Middle frontal gyrus (tissue), 1 donor: Measurements from ENCODE around the gene MAN1A1.

Experiments
- DNase-seq: peaks from one replicate; pipeline ENCODE4 v3.0.0-alpha.2; 2015; ENCODE audit warnings: low spot score; ENCODE audit errors: extremely low spot score

The MAN1A1 gene

GRCh38 chr6:119346936-119347335 is 2.6 kb downstream of the MAN1A1 start:
- DNase-seq, result no peak

DNA sequence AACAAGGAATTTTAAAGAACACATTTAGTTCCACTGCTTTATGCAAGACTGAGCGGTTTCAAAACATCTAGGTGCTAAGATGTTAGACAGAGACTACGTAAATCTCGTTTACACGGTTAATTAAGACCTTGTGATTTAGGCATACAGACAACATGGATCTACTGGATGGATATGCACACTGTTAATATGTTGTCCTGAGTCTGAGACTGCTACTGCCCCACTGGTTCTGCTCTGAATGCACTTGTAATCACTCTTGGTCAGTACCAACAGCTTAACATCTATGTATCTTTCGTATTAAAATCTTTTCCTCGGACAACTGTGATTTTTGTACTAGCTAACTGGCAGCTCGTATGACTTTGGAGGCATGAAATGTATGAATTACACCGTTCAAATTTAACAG is 3.1 kb downstream of the MAN1A1 start:
- DNase-seq, result no peak

DNA sequence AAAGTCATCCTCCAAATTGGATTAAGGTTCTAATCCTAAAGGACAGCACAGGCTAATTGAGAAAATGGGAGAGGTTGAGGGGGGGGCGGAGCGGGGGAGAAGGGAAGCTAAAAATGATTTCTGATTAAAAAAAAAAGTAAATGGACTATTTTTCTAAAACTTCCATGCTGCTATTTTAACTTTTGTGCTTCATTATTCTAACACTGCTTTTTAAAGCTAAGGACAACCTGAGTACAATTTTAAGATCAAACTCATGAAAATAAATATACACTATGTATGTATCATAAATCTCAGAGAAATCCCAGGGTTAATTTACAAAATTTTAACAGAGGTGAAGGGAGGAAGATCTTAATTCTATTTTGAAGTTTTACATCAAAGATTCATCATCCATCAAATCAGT is 4.4 kb downstream of the MAN1A1 start:
- DNase-seq, result no peak

DNA sequence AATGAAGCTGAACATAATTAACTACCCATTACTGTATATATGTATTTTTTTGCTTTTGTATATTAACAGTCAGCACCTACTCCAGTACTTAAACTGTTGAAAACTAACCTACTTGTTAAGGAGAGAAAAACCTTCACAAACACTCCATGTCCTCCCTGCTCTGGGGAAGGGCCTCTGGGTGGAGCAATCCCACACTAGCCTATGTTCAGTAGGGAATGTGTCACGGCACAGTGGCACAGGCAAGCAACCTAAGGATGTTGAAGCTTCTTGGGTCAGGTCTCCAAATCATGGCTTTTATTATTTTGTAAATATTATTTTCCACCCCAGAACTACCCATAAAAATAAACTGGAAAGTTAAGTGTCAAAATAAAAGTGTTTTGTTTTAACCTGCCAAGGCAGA is 5.3 kb downstream of the MAN1A1 start:
- no peak for DNase-seq

- DNase-seq, result no peak
These were observed 5.9 kb downstream of the MAN1A1 start for GRCh38 chr6:119343573-119344146.

DNA sequence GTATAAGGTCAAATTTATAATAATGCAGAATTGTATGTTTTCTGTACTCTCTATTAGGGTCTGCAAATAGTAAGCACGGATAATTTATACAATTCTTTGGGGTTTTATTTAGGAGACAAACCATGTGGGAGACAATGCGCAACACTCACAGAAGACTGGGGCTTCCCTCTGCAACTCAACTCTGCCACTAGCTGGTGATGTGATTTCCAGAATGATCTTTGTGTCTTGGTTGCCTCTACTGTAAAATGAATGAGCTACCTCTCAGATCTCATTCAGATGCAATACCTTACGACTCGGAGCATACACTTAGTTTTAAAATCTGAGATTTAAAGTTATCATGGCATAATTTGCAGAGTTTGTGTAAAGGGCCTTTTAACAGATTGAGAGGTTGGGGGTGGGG is 6.4 kb downstream of the MAN1A1 start:
- DNase-seq, result no peak

GRCh38 chr6:119342430-119342829 is 7.1 kb downstream of the MAN1A1 start:
- DNase-seq, result no peak

- DNase-seq, result no peak
These were observed 8.6 kb downstream of the MAN1A1 start for GRCh38 chr6:119340796-119341487.

- no peak for DNase-seq
These were observed 9.6 kb downstream of the MAN1A1 start for GRCh38 chr6:119339941-119340456.

GRCh38 chr6:119337762-119338161 is 11.8 kb downstream of the MAN1A1 start:
- DNase-seq, result no peak

GRCh38 chr6:119337252-119337651 is 12.3 kb downstream of the MAN1A1 start:
- DNase-seq, result no peak

DNA sequence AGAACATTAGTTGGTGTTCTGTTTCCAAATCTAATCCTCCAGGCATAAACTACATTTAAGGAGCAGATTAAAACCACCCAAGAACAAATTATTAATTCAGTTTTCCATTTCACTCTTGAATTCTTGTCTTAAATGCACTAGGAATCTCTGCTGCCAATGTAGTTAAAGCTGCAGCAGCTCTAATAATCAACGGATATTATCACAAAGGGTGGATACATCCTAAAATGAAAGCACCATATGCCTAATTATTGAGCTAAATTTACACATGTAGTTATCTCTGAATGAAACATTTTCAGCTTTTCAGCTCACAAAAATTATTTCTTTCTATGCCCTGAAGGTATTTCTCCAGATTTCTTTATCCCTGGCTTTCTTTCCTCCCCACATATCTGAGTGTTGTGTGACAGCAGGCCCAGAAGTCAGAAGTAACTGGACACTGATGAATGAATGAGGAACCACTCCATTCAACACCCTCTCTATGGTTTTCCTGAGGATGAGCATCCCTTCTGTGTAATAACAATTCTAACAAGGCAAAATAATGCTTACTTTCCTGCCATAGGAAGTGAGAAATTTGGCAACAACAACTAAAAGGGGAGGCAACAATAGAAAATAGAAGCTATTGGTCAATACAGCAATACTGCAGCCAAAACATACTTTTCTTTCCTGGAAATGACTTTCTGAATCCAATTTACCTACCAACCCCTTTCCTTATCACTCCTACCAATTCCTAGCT is 14.9 kb downstream of the MAN1A1 start:
- DNase-seq, result no peak

DNA sequence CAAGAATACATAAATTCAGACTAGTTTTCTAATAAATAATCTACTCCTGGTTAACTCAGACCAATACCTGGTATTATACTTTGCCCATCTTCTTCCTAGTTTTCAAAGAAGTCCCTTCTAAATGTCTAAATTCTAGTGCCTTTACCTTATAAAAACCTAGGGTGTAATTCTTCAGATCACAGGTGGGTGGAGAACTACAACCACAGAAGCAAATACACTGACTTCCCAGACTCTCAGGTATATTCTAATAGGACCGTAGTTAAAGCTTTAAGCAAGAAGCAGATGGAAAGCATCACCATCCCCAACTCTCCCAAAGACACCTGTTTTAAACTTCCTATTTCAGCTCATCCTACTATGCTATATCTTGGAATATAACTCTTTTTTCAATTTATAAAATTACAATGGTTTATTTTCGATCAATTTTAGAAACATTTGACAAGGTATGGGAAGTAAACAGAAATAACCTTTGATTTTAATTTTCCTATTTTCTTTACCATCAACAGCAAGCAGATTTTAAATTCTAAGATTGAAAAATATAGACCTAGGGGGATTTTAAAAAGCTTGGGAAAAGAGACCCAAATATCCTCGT is 15.8 kb downstream of the MAN1A1 start:
- no peak for DNase-seq

DNA sequence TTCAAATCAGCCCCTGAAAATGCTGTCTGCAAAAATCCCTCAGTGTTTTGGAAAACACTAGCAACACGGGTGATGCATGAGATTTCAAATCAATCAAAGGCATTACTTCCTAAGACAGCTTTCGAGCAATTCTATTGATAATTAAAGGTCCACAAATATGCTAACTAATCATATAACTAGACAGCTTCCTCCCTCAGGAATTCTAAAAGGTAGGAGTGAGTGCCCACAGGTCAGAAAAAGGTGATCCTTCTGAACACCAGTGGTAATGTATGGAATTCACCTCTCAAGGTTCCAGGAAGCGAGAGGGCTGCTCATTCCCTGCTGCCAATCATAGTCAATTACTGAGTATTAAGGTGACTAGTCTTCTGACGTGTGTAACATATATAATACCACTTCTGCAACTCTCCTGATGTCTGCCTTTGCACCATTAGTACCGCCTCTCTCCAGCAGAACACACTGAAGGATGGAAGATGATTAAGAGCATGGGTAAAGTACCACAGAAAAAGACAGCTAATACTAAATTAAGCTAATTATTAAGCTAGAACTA is 16.4 kb downstream of the MAN1A1 start:
- no peak for DNase-seq

DNA sequence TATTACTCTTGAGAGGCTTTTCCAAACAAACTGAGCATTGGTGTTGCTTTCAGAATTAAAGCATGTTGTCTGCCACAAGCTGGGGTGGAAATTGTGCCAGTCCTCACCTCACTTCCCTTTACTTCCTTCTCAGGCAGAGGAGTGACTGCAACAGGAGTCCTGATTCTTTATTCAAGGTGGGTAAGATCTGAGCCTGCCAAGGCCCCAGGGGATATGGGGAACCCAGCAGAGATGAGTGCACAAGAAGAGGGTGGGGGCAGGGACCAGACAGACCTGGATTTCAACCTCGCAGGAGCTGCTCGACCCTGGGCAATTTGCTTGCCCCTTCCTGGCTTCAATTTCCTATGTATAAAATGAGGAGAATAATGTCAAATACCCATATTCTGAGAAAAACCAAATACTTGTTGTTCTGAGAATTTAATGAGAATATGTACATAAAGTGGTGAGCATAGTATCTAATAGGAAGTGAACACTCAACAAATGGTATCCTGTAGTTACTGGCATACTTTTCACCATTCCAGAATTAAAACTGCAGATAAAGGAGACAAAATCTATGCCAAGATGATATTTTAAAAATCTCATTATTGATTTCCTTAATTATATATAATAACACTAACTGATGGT is 17.8 kb downstream of the MAN1A1 start:
- no peak for DNase-seq

GRCh38 chr6:119330520-119331113 is 18.9 kb downstream of the MAN1A1 start:
- DNase-seq, result no peak

GRCh38 chr6:119329794-119330180 is 19.8 kb downstream of the MAN1A1 start:
- DNase-seq, result no peak

DNA sequence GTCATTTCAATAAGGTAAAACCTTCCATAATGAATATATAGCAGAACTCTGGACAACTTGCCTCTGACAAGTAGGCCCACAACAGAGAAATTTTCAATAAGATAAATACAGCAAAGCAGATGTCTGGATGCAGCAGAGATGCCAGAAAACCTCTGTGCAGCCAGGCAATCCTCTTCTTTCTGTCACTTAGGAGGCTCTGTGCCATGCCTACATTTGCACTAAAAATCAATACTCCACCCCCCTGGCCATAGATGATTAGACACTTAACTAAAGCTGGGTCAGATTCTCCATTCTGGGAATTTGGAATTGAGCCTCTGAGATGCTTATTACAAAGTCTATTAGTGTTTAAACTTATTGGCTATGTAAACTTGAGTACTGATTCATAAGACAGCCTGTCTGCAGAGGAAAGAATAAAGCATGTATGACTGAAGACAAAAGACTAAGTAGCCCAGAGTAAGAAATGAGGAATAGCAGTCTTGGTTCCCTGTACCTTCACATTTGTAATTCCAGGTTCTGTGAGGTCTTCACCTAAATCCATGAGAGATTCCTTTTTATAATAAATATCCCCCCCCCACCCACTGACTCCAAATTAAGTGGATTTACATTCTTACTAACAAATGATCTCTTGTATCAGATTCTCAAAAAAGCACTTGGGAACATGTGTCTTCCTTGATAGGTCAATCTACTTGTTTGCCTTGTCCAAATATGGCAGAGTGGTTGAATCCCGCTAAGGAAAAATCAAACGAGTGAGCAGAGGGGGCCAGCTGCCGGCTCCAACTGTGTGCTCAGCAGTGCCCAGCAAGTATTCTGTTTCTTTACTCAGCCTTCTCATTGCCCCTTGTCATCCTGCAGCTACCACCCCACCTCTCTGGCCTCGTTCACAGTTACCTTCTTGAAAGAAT is 20.4 kb downstream of the MAN1A1 start:
- no peak for DNase-seq

GRCh38 chr6:119328254-119328653 is 21.3 kb downstream of the MAN1A1 start:
- DNase-seq, result no peak

- DNase-seq, result no peak
These were observed 21.8 kb downstream of the MAN1A1 start for GRCh38 chr6:119327810-119328209.
